ENCODE measurements around the gene CPNE4. TPM values are rescaled to one million over a fixed set of nuclear protein-coding genes. Genes with fewer than 3 reads are reported as not detected.

CPNE4 gene
- total and polyA plus RNA-seq, 8 donors = 0.14 to 1.7 (median 0.66) TPM

- WGBS, 2 donors = 74 to 83% methylated on average over 2 of the region's 2 CpGs
- Histone ChIP-seq H3K4me3 (no peak overlapping the region), H3K27me3 (no peaks in the 10 kb centered on the region), H3K27ac (no peak overlapping the region), H3K36me3 (no peaks in the 10 kb centered on the region), H3K9me3 (no peaks in the 10 kb centered on the region), H3K4me1 (no peaks in the 10 kb centered on the region)
- no peak for DNase-seq
- ATAC-seq = no peak
- no peak for TF ChIP-seq CTCF (IDR thresholded peaks at IDR 0.05)
- intact Hi-C loops (cut with DNase I) = no loop called here
- no peak for FAIRE-seq
These were observed 278.4 kb downstream of the CPNE4 start for GRCh38 chr3:131756405-131756804.

- no peak for ATAC-seq
- Histone ChIP-seq H3K4me1 (no peaks in the 10 kb centered on the region), H3K27ac (no peak overlapping the region), H3K27me3 (no peaks in the 10 kb centered on the region), H3K9me3 (no peaks in the 10 kb centered on the region), H3K36me3 (no peaks in the 10 kb centered on the region), H3K4me3 (no peak overlapping the region)
- TF ChIP-seq CTCF (IDR thresholded peaks at IDR 0.05) = no peak
- intact Hi-C loops (cut with DNase I) = no loop called here
- FAIRE-seq = no peak
- DNase-seq = no peak
These were observed 279.4 kb downstream of the CPNE4 start for GRCh38 chr3:131755380-131755779.

- Histone ChIP-seq H3K4me1 (no peaks in the 10 kb centered on the region), H3K27ac (no peak overlapping the region), H3K9me3 (no peaks in the 10 kb centered on the region), H3K27me3 (no peaks in the 10 kb centered on the region), H3K4me3 (no peak overlapping the region), H3K36me3 (no peaks in the 10 kb centered on the region)
- intact Hi-C loops (cut with DNase I) = no loop called here
- FAIRE-seq = no peak
- WGBS, 2 donors = 73 to 77% methylated on average over 3 of the region's 3 CpGs
- ATAC-seq = no peak
- no peak for TF ChIP-seq CTCF (IDR thresholded peaks at IDR 0.05)
- no peak for DNase-seq
These were observed 284.6 kb downstream of the CPNE4 start for GRCh38 chr3:131750256-131750655.

GRCh38 chr3:131749826-131750225 is 285.0 kb downstream of the CPNE4 start:
- intact Hi-C loops (cut with DNase I) = no loop called here
- WGBS, 2 donors = 89 to 97% methylated on average over 1 of the region's 1 CpG
- Histone ChIP-seq H3K4me1 (no peaks in the 10 kb centered on the region), H3K27ac (no peak overlapping the region), H3K4me3 (no peak overlapping the region), H3K27me3 (no peaks in the 10 kb centered on the region), H3K9me3 (no peaks in the 10 kb centered on the region), H3K36me3 (no peaks in the 10 kb centered on the region)
- no peak for TF ChIP-seq CTCF (IDR thresholded peaks at IDR 0.05)
- ATAC-seq (no peak), FAIRE-seq (no peak), DNase-seq (no peak)

- Histone ChIP-seq H3K9me3 (no peaks in the 10 kb centered on the region), H3K4me1 (no peaks in the 10 kb centered on the region), H3K27ac (no peak overlapping the region), H3K4me3 (no peak overlapping the region), H3K27me3 (no peaks in the 10 kb centered on the region), H3K36me3 (no peaks in the 10 kb centered on the region)
- DNase-seq (no peak), ATAC-seq (no peak), FAIRE-seq (no peak)
- WGBS, 2 donors = 42 to 50% methylated on average over 2 of the region's 2 CpGs
- intact Hi-C loops (cut with DNase I) = no loop called here
- no peak for TF ChIP-seq CTCF (IDR thresholded peaks at IDR 0.05)
These were observed 287.3 kb downstream of the CPNE4 start for GRCh38 chr3:131747466-131747865.
